Measurements from ENCODE around the gene PSMC2.

The PSMC2 gene

DNA sequence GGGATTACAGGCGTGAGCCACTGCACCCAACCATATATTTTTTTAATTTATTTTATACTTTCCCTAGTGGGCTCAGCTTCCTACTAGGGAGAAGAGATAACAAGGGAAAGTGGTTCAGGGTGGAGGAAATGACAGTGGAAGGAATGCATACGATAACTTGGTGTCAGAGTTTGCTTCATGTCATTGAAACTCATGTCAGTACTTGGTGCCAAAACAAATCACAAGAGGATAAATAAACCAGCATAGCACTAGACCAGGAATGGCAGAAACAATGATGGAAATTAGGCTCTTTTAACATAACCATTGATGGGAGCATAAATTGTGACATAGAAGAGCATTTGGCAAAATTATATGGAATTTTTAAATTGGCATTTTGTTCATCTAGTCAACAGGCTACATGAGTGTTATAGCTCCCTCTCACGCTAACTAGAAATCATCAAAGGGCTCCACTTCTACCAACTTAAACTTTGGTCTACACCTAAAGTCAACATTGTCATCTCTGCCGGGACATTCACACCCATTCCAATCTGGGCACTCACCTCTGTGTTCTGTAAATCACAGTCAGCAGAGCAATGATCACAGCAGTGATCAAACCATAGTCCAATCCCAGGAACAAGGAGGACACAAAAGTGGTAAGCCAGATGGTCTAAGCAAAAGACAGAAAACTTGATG lies 41.2 kb downstream of the PSMC2 start:
- H3K4me3 ChIP-seq (ENCODE audit: low read length) = no peak overlapping the region
- TF ChIP-seq, protein P1, sequence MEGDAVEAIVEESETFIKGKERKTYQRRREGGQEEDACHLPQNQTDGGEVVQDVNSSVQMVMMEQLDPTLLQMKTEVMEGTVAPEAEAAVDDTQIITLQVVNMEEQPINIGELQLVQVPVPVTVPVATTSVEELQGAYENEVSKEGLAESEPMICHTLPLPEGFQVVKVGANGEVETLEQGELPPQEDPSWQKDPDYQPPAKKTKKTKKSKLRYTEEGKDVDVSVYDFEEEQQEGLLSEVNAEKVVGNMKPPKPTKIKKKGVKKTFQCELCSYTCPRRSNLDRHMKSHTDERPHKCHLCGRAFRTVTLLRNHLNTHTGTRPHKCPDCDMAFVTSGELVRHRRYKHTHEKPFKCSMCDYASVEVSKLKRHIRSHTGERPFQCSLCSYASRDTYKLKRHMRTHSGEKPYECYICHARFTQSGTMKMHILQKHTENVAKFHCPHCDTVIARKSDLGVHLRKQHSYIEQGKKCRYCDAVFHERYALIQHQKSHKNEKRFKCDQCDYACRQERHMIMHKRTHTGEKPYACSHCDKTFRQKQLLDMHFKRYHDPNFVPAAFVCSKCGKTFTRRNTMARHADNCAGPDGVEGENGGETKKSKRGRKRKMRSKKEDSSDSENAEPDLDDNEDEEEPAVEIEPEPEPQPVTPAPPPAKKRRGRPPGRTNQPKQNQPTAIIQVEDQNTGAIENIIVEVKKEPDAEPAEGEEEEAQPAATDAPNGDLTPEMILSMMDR (conservative IDR thresholded peaks at IDR 0.05; ENCODE audit: low read length) = no peak
- no peak for DNase-seq (ENCODE audit: low read depth)

DNA sequence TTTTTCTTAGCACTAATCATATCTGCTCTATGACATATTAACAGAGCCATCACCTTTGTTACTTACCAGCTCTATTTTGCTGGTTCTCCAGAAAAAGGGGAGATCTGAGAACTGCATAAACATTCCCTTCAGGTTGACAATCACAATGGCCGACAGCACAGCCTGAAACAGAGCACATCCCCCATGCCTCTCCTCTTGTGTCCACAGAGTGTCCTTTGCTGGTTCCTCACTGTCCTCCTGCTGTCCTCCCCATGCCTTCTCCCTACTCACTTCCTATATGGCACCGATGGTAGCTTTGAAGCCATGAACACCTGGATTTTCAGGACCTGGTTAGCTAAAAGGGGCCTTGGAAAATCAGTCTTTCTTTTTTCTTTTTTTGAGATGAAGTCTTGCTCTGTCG lies 41.8 kb downstream of the PSMC2 start:
- TF ChIP-seq, protein P1 (conservative IDR thresholded peaks at IDR 0.05; ENCODE audit: low read length) = no peak
- H3K4me3 ChIP-seq (ENCODE audit: low read length) = no peak overlapping the region
- no peak for DNase-seq (ENCODE audit: low read depth)

DNA sequence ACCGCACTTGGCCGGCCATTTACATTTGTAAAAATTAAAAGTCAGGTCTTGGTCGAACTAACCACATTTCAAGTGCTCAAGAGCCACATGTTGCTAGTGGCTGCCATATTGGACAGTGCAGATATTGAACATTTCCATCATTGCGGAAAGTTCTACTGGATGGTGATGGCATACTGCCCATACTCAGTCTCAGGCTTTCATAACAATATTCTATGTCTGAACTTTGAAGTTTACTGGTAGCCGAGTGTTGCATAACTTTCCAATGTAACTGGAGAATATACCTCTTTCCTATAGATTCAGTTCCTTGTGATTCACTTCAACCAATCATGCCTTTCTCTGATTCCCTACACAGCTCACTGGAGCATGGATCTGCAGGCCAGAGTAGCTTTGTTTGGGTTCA lies 43.7 kb downstream of the PSMC2 start:
- no peak overlapping the region for H3K4me3 ChIP-seq (ENCODE audit: low read length)
- DNase-seq (ENCODE audit: low read depth) = no peak
- TF ChIP-seq, protein P1 (conservative IDR thresholded peaks at IDR 0.05; ENCODE audit: low read length) = no peak

DNA sequence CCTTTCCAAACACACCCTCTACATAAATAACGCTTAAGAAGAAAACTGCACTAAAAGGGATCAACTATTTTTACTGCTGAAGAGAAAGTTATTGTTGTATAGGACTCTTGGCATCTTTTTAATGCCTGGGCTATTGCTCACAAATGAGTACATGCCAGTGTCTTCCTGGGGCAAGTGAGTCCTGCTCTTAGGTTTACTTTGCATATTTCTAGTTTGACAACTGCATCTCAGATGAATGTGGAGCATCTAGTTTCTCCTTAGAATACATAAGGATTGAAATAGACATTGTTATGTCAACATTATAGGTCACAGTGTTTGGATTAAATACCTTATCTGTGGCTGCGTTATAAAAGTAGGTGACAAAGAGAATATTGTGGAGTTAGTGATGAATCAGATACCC lies 44.5 kb downstream of the PSMC2 start:
- no peak overlapping the region for H3K4me3 ChIP-seq (ENCODE audit: low read length)
- TF ChIP-seq, protein P1 (conservative IDR thresholded peaks at IDR 0.05; ENCODE audit: low read length) = no peak
- DNase-seq (ENCODE audit: low read depth) = no peak

DNA sequence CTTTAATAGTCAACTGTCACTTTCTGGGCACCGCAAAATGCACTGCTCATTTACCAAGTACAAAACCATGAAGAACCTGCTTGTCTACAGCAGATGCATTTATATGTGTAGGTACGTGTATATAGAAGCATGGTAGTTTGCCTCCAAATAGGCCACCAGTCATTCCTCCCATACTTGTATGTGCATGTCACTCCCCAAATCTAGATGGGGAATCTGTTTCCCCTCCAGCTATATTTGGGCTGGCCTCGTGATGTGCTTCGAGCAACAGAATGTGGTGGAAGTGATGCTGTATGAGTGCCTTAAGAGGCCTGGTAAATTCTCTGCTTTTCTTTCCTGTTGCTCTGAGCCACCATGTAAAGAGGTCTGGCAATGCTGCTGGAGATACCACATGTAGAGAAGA lies 47.1 kb downstream of the PSMC2 start:
- TF ChIP-seq, protein P1 (conservative IDR thresholded peaks at IDR 0.05; ENCODE audit: low read length) = no peak
- no peak overlapping the region for H3K4me3 ChIP-seq (ENCODE audit: low read length)
- no peak for DNase-seq (ENCODE audit: low read depth)

DNA sequence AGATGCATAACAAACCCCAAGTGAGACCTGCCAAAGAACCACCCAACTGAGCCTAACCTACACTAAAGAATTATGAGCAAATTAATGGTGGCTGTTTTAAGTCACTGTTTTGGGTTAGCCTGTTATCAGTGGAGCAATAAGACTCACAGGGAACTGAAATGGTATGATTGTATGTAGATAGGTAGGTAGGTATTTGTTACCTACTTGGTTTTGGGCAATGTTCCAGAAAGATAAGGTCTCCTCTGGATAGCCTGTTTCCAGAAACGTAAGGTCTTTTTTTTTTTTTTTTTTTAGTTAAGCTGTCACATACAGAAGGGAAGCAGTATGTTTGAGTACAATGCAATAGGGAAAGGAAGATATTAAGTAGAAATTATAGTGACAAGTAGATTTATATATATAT lies 47.6 kb downstream of the PSMC2 start:
- TF ChIP-seq, protein P1 (conservative IDR thresholded peaks at IDR 0.05; ENCODE audit: low read length) = no peak
- DNase-seq (ENCODE audit: low read depth) = no peak
- no peak overlapping the region for H3K4me3 ChIP-seq (ENCODE audit: low read length)

DNA sequence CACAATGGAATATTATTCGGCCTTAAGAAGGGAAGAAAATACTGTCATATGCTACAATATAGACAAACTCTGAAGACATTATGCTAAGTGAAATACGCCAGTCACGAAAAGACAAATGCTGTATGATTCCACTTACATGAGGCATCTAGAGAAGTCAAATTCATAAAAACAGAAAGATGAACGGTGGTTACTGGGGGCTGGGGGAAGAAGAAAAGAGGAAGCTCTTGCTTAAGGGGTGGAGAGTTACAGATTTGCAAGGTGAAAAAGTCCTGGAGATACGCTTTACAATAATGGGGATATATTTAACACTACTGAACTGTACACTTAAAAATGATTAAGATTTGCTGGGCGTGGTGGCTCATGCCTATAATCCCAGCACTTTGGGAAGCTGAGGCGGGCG lies 49.0 kb downstream of the PSMC2 start:
- DNase-seq (ENCODE audit: low read depth) = no peak
- no peak overlapping the region for H3K4me3 ChIP-seq (ENCODE audit: low read length)
- TF ChIP-seq, protein P1 (conservative IDR thresholded peaks at IDR 0.05; ENCODE audit: low read length) = no peak
